ENCODE results near the gene STOML1.
A peak's percentile ranks its signal among the peaks of the same experiment; 100 is the strongest.

- peak; percentile 25; the same call in 1 of the 2 replicates for TF ChIP-seq GATA2 (IDR thresholded peaks at IDR 0.05; ENCODE audit: low read depth, low read length)
- TF ChIP-seq GATA3 (IDR thresholded peaks at IDR 0.05; ENCODE audit: low read depth, low read length): no peak
Measured at GRCh38 chr15:73934281-73934680, 57.8 kb downstream of the STOML1 start.

Measured in SH-SY5Y (cell line).